Stimulated activated naive CD4-positive, alpha-beta T cell (primary cell): Measurements from ENCODE around the gene U2AF1.
"Not testable (repeated sequence)": the region's sequence is repeated elsewhere in the genome, so short reads cannot be mapped to it uniquely, and the experiment has no call there.

Experiments
- DNase-seq, 6 experiments: peaks; one replicate each; lab custom pipeline; 2025; lab: John Stamatoyannopoulos, UW

The U2AF1 gene

GRCh38 chr21:43076023-43076637 lies 31.2 kb downstream of the U2AF1 start:
- not testable (repeated sequence) for DNase-seq

DNA sequence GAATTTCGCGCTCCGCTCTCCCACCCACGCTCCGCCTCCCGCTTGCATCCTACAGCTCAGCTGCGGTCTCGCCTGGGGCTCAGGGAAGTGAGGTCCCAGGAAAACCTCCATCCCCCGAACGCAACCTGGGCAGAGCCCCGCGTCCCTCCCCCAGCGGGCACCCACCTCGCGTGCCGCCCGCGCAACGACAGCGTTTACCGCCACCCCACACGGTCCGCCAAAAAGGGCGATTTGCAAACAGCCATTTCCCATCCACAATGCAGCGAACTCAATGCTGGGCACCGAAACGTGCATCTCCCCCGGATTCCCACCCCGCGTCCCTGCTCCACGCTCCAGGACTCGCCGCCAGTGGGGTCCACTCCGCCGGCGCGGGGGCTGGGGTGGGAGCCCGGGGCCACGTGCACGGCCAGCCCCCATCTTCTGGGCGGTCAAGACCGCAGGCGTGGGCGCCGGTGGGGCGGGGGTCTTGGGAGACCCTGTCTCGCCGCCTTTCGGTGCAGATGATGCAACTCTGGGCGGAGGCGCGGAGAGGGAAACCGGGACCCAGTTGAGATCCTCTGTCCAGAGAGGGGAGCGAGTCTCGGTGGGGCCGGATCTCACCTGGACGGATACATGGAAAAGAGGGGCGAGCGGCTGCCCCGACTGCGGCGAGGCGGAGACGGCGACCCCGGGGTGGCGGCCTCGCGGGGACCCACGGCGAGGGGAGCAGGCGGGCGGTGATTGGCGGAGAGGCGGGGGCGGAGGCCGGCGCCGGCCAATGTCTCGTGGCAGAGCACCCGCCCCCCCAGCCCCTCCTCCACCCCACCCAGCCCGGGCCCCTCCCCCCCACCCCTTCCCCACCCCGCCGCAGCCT lies 32.0 kb downstream of the U2AF1 start, which contains the start of gene CBS:
Gene CBS, minus strand, starts transcription at position 666 of the 853 bp plus-strand sequence. CDS start 3,642 bp downstream, outside the sequence.
- not testable (repeated sequence) for DNase-seq

DNA sequence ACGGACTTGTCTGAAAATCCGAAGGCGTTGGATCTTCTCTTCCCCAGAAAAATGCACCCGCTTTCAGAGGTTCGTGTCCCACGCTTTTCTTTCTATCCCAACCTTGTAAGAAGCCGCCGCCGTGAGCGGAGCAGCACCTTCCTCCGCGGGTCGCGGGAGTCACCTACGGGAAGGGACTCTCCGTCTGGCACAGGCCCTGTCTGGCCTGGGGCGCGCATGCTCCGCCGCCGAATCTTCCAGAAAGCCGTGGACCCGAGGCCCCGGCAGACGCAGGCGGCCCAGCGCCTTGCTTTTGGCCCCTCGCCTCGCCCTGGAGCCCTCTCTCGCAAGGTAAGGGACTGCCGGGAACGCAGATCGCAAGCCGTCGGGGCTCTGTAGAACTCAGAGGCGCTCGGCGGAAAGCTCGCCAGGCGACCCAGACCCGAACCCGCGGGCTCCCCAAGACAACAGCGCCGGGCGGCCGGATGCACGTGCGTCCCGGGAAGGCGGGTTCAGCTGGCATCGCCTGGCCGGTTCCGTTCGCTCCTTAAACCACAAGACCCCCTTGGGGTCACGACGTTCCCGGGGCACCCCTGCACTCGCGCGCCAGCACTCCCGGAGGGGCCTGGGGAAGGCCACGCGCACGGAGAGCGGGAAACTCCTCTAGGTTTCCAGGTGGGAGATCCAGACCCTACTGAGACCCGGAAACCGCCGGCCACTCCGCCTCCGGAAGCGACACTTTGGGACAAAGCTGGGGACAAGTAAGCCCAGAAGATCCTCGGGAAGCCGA lies 32.8 kb downstream of the U2AF1 start:
- DNase-seq = not testable (repeated sequence)

GRCh38 chr21:43072742-43073141 lies 34.6 kb downstream of the U2AF1 start:
- DNase-seq = not testable (repeated sequence)

DNA sequence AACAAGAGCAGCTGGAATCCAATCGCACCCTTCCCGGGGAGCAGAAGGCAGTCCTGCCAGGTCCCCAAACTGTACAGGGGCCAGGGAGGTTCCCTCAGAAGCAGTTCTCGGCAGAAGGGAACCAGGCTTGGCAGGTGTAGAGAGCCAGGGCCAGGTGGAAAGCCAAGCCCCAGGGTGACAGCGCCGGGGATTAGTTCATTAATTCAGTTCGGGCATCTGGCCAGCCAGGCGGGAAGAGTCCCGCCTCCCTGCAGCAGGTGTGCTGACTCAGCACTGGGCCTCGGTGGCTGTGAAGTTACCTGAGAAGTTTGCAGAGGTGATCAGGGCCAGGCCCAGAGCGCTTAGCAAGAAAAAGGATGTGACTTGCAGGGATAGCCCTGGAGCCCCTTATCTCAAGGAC lies 37.7 kb downstream of the U2AF1 start:
- not testable (repeated sequence) for DNase-seq

- not testable (repeated sequence) for DNase-seq
Observed at GRCh38 chr21:43068065-43068464, 39.3 kb downstream of the U2AF1 start.

GRCh38 chr21:43066690-43067089 lies 40.7 kb downstream of the U2AF1 start:
- DNase-seq = not testable (repeated sequence)

DNA sequence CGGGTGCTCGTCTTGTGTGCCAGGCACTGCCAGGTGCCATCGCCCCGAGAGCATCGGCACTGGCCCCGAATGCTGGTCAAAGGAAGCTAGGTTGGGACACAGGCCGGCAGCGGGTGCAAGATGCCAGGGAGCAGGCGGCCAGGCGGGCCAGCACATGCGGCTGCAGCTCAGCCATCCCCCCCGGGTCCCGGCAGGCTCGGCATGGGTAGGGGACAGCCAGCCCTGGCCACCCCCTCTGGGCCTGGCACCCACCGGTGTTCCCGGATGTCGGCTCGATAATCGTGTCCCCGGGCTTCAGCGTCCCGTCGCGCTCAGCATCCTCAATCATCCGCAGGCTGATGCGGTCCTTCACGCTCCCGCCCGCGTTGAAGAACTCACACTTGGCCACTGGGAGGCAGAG lies 41.4 kb downstream of the U2AF1 start:
- not testable (repeated sequence) for DNase-seq

DNA sequence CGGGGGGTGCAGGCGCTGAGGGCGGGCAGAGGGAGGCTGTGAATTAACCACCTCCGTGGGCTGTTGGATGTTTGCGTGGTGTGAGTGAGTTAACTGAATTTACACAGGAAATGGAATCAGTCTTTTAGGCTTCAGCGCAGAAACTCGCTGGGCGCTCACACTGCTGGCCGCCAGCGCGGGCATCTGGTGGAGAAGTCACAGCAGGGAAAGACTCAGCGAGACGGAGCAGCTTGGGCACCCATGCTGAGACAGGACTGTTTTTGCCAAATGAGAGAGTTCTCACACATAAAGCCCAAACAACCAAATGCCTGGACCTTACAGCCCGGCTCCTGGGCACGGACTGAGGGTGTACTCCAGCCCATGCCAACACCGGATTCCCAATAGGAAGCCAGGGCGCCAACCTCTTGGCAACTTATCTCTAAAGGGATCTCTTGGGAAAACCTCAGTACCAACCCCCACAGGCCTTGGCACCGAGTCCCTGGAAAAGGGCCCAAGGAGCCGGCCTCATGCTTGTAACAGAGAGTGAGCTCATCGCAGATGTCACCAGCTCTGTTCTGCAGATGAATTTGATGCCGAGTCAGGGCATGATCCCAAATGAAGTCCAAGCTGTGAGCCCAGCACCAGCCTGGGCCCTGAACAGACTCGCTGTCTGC lies 43.0 kb downstream of the U2AF1 start:
- DNase-seq = not testable (repeated sequence)

- not testable (repeated sequence) for DNase-seq
Observed at GRCh38 chr21:43062955-43063664, 44.3 kb downstream of the U2AF1 start.

GRCh38 chr21:43053112-43053511 lies 54.3 kb downstream of the U2AF1 start:
- DNase-seq = not testable (repeated sequence)

DNA sequence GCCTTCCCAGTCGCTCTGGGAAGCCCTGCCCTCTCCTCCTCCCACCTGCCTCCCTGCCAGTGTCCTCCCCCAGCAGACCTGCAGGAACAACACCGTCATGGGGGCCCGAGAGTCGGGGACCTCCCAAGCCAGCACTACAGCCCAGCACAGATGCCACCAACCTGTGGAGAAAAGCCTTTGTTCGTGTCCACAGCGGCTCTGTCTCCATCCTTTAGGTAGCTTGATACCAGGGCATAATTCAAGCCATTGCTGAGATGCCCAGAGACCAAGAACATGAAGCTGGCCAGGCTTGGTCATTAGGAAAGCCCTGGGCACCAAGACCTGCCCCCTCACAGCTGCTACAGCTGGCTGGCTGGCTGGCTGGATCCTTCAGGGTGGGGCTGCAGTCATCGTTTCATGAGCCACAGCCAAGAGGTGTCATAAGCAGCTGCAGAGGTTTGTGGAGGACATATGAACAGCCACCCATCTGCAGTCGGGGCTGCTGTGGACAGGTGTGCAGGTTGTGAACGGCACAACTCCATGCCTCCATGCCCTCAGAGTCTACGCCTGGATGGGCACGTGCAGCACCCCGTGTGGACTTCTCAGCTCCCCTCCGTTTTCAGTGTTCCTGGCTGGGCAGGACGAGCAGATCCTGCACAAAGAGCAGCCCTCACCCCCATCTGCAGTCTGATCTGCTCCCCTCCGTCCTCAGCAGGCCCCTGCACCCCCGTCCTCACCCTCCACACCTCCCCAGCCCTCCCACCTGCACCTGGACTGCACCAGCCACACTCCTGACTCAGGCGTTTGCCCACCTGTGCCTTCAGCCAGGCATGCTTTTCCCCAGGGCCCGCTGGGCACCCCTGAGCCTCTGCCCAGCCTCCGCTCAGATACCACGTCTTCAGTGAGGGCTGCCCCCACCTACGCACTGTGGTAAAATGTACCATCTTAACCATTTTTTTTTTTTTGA lies 61.2 kb downstream of the U2AF1 start:
- DNase-seq = not testable (repeated sequence)

- peak in 3 of 6 experiments; percentile 2 to 16 (median 10) for DNase-seq
Observed at GRCh38 chr21:43045165-43045875, 62.0 kb downstream of the U2AF1 start.

GRCh38 chr21:43044547-43044946 lies 62.8 kb downstream of the U2AF1 start:
- DNase-seq = not testable (repeated sequence)

GRCh38 chr21:43043291-43043690 lies 64.1 kb downstream of the U2AF1 start:
- DNase-seq = not testable (repeated sequence)
